NB4 (cell line): Measurements from ENCODE around the gene ZMAT5.

Experiments used
- DNase-seq: peaks from one replicate; pipeline ENCODE4 v3.0.0; 2010; ENCODE audit warnings: low read depth
- H3K4me3 ChIP-seq: one replicate; pipeline ENCODE4 v1.5.1; 2011; ENCODE audit warnings: mild to moderate bottlenecking, low read depth, low read length, moderate library complexity
- CTCF ChIP-seq: IDR thresholded peaks from one replicate; pipeline ENCODE4 v1.5.1; 2012; ENCODE audit warnings: low read depth, low read length
- MYC ChIP-seq: IDR thresholded peaks from 2 replicates; pipeline ENCODE4 v1.6.1; 2011; ENCODE audit warnings: low read depth, low read length
- POLR2A ChIP-seq: IDR thresholded peaks from 2 replicates; pipeline ENCODE4 v1.6.1; 2011; ENCODE audit warnings: mild to moderate bottlenecking; ENCODE audit not compliant: insufficient read length; ENCODE audit errors: extremely low read depth
- TF ChIP-seq, protein P1 (sequence below): IDR thresholded peaks from 2 replicates; pipeline ENCODE4 v1.6.1; 2011; ENCODE audit warnings: low read depth, low read length

Gene ZMAT5

DNA sequence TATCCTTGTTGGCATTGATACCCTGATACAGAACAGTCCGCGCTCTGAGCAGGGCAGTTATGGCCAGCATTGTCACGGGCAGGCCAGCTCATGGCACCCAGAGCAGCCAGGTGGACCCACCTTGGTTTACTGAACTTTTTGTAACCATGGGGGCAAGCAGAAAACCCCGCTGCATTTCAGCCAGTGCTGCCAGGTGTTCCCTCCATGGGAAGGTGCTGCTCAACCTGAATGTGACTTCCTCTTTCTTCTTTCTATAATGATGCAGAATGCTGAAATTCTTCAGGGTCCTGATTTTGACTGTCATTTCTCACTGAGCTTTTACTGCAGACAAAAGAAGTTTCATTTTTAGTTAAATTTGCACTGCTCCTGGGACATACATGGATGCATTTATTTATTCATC lies 82.6 kb downstream of the ZMAT5 start:
- TF ChIP-seq, protein P1, sequence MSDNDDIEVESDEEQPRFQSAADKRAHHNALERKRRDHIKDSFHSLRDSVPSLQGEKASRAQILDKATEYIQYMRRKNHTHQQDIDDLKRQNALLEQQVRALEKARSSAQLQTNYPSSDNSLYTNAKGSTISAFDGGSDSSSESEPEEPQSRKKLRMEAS, result no peak
- TF ChIP-seq POLR2A, result no peak
- no peak for TF ChIP-seq MYC
- no peak for TF ChIP-seq CTCF
- no peak for DNase-seq
- no peak overlapping the region for H3K4me3 ChIP-seq

- DNase-seq, result no peak
- TF ChIP-seq MYC (no peak), CTCF (no peak), POLR2A (no peak)
- TF ChIP-seq, protein P1, result no peak
- no peak overlapping the region for H3K4me3 ChIP-seq
These were observed 83.3 kb downstream of the ZMAT5 start for GRCh38 chr22:29683536-29683935.
